Measurements from ENCODE around the gene KLF16.
"Not testable (repeated sequence)": the region's sequence is repeated elsewhere in the genome, so short reads cannot be mapped to it uniquely, and the experiment has no call there.

The KLF16 gene

DNA sequence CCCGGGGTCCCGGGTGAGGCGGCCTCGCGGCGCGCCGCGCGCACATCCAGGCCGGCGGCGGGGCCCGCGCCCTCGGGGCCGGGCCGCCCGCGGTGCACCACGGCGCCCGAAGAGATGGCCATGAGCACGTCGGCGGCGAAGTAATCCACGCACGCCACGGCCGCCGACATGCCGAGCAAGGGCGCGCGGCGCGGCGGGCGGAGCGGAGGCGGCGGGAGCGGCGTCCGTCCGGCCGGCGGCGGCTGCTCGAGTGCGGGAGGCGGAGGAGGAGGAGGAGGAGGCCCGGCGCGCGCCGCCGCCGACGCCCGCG lies at the start of gene KLF16:
Gene KLF16 (minus strand): TSS at position 252 of the 310 bp plus-strand sequence. CDS start 82 bp downstream, at position 170.
- DNase-seq (ENCODE audit: low read depth in 2 of 2) = no peak

DNA sequence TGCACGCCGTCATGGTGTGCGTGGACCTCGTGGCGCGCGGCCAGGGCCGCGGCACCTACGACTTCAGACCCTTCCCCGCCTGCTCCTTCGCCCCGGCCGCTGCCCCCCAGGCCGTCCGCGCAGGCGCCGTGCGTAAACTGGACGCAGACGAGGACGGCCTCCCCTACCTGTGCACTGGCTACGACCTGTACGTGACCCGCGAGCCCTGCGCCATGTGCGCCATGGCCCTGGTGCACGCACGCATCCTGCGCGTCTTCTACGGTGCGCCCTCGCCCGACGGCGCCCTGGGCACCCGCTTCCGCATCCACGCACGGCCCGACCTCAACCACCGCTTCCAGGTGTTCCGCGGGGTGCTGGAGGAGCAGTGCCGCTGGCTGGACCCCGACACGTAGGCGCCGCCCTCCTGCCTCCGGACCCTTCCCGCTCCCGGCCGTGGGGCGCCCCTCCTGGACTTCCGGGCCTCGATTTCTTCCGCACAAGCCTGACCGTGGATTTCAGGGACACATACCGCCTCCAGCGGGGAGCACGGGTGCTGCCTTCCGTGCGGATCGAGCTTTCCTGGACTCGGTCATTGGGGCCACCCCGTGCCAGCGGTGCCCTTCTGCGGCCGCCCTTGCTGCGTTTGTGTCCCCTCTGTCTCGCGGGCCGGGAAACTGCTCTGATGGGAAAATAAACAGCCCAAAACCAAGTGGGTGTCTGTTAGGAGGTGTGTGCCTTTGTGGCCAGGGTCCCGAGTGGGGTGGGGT lies 49.6 kb upstream of the KLF16 start:
- DNase-seq (ENCODE audit: low read depth in 2 of 2) = no peak

DNA sequence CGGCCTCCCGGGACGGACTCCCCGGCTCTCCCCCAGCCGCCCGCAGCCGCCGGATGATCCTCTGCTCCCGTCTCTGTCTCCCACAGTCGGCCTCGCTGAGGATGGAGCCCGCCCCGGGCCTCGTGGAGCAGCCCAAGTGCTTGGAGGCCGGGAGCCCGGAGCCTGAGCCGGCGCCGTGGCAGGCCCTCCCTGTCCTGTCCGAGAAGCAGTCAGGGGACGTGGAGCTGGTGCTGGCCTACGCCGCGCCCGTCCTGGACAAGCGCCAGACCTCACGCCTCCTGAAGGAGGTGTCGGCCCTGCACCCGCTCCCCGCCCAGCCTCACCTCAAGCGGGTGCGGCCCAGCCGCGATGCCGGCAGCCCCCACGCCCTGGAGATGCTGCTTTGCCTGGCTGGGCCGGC lies 48.6 kb upstream of the KLF16 start:
- no peak for DNase-seq (ENCODE audit: low read depth in 2 of 2)

DNA sequence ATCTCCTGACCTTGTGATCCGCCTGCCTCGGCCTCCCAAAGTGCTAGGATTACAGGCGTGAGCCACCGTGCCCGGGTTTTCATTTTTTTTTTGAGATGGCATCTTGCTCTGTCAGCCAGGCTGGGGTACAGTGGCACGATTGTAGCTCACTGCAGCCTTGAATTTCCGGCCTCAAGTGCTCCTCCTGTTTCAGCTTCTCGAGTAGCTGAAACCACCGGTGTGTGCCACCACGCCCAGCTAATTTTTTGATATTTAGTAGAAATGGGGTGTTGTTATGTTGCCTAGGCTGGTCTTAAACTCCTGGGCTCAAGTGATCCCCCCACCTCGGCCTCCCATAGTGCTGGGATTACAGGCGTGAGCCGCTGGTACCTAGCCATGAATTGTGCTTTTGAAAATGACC lies 47.7 kb upstream of the KLF16 start:
- DNase-seq (ENCODE audit: low read depth in 2 of 2) = no peak

DNA sequence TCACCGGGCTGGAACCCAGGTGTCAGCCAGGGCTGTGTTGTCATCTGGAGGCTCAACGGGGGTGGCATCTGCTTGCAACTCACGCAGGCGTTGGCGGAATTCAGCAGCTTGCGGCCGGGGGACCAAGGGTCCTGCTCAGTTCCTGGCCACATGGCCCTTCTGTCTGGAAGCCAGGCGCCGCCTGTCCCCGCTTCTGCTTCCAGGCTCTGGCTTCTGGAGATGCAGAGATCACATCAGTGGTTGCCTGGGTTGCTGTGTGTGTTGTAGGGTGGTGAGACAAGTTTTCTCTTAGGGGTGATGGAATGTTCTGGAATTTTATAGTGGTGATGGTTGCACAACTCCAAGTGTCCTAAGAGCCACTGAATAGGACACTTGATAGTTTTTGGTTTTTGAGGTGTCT lies 46.8 kb upstream of the KLF16 start:
- no peak for DNase-seq (ENCODE audit: low read depth in 2 of 2)

DNA sequence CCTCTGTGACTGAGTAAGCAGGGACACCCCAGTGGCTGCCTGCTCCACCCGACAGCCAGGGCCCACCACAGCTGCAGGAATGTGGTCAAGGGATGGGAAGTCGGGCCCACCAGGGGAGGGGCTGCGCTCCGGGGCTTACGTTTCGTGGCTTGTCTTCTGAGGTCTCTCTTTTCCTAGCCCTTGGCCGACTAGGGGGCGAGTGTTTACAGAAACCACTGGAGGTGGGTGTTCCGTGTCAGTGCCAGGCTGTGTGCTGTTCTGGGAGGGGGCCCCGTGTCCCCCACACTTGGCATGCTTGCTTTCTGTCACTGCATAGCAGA lies 46.3 kb upstream of the KLF16 start:
- no peak for DNase-seq (ENCODE audit: low read depth in 2 of 2)

DNA sequence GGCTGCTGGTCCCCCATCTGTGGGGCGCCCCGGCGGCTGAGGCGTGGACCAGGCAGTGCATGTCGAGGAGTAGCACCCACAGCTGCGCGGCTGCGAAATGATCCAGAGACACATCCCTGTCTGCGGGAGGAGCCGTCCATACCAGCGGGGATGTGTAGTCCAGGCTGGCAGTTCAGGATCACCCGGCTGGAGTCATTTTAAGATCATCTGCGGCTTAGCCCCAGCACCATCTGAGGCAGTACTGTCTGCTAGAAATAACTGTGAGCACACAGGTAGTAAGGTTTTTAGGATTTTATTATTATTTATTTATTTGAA lies 44.9 kb upstream of the KLF16 start:
- DNase-seq (ENCODE audit: low read depth in 2 of 2) = no peak

DNA sequence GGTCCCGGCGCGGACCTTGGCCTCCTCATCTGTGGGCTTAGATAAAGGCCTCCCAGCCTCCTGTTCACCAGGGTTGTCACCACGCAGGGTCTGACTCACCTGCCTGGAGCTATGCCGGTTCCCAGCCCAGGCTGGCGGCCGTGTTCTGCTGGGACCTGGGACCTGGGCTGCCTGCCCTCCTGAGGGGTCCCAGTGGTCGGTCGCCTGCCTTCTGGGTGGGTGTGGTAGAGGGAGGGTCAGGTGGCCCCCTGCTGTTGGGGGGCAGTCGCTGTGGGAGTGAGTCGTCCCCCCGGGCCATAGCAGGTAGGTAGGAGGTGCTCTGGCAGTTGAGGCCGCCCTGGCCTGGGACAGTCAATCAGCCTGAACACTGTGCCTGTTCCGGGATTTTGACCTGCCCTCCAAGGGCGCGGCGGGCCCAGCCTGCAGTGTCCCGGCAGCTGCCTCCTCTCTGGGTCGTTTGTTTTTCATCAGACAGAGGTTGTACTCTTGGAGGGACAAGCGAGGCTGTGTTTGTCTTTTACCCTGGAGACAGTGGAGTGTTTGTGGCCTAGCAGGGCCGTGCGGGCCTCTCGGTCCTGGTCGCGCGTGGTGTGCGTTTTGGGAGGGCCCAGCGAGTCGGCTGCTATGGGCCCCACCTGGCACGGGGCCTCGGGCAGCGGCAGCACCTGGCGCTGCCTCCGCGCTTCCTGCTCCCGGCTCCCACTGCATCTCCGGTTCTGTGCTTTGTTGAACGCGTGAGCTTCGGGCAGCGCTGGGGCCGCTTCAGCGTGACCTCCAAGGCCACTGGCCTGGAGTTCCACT lies 44.4 kb upstream of the KLF16 start:
- DNase-seq (ENCODE audit: low read depth in 2 of 2) = no peak

DNA sequence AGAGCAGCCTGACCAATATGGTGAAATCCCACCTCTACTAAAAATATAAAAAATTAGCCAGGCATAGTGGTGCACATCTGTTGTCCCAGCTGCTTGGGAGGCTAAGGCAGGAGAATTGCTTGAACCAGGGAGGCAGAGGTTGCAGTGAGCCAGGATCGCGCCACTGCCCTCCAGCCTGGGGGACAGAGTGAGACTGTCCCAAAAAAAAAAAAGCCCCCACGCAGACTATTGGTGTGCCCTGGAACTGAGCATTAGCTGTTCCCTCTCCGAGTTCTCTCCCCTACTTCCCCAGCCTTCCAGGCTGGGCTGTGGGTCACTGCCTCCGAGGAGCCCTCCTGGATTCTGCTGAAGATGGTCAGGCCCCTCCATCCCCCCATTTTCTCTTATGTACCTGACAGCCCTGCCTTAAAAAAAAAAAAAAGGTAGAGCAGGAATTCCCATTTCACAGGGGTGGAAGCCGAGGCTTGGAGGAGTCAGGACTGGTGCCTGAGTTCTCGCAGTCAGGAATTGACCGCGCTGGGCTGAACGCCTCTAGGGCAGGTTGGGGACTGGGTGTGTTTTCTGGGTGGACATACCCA lies 43.7 kb upstream of the KLF16 start:
- no peak for DNase-seq (ENCODE audit: low read depth in 2 of 2)

DNA sequence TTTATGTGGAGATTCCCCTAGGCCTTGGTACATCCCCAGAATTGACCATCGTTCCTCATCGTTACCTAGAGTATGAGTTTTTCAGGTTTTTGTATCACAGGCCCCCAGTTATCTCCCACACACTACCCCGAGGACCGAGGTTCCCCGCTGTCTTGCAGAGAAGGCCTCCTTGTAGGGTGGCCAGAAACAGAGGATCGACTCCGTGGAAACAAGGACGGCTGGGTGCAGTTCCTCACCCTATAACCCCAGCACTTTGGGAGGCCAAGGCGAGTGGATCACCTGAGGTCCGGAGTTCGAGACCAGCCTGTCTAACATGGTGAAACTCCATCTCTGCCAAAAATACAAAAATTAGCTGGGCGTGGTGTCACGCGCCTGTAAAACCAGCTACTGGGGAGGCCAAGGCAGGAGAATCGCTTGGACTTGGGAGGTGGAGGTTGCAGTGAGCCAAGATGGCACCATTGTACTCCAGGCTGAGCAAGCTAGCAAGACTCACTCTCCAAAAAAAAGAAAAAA lies 42.5 kb upstream of the KLF16 start:
- no peak for DNase-seq (ENCODE audit: low read depth in 2 of 2)

DNA sequence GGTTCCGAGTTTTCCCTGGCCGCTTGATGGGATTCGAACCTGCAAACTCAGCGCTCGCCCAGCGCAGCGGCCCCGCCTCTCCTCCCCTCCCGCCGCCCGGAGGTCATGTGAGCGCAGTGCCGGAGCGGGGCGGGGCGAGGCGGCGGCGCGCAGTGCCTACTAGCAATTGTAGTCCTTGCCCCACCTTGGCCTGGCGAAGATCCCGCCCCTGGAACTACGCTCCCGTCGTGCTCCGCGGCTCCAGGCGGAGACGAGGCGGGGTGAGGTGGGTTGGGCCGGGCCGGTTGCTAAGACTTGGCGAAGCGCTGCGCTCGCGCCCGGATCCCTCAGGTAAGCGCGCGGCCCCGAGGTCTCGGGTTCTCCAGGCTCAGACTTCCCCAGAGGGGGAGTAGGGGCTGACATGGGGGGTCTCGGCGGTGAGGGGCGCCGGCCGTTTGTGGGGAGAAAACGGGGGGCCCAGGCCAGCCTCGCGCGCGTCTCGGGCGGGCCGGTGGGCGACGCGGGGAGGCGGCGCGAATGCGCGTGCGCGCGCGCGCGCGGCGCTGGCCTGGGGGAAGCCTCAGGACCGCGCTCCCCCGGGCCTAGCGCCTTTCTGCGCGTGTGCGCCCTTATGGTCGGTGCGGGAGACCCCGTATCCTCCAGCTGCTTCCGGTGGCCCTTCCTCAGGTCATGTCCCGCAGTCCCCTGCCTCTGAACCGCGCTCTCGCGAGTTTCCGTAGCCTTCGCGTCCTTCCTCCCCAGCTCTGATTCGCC lies 41.9 kb upstream of the KLF16 start, which contains the start of the genes ADAT3 and SCAMP4:
Gene ADAT3 (plus strand): TSS at position 290 of the 753 bp plus-strand sequence. CDS start 6,649 bp downstream, outside the sequence.
Gene SCAMP4 (plus strand): TSS at position 290 of the 753 bp plus-strand sequence. CDS start 9,621 bp downstream, outside the sequence.
- peak; percentile 98 to 99 for DNase-seq (ENCODE audit: low read depth in 2 of 2)

DNA sequence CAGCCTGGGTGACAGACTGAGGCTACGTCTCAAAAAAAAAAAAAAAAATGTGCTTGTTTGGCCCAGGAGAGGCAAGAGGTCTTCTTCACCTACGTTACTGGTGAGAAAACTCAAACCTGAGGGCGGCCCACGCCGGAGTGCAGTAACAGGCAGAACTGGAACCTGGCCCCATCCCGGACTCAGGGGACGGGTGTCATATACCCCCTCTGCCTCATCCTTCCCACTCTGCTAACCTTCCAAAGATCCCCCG lies 41.4 kb upstream of the KLF16 start:
- DNase-seq (ENCODE audit: low read depth in 2 of 2) = no peak

DNA sequence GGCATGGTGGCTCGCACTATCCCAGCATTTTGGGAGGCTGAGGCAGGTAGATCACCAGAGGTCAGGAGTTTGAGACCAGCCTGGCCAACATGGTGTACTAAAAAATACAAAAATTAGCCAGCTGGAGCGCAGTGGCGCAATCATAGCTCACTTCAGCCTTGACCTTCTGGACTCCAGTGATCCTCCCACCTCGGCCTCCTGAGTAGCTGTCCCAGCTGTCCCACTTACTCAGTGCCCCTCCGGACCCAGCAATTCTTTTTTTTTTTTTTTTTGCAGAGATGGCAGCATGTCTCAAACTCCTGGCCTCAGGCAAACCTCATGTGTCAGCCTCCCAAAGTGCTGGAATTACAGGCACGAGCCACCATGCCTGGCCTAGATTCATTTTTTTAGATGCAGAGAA lies 39.5 kb upstream of the KLF16 start:
- no peak for DNase-seq (ENCODE audit: low read depth in 2 of 2)

DNA sequence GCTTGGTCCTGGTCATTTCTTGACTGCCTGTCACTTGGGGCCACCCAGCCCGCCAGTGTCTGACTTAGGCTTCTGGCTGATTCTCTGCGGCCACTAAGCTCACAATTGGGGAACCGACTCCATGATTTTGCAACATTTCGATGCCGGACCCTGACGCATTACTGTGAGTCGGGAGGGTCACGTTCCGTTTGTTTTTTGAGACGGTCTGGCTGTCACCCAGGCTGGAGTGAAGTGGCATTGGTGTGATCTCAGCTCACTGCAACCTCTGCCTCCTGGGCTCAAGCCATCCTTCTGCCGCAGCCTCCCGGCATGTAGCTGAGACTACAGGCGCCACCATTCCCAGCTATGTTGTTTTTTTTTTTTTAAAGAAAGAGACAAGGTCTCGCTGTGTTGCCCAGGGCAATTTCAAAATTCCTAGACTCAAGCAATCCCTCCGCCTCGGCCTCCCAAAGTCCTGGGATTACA lies 38.6 kb upstream of the KLF16 start:
- no peak for DNase-seq (ENCODE audit: low read depth in 2 of 2)

DNA sequence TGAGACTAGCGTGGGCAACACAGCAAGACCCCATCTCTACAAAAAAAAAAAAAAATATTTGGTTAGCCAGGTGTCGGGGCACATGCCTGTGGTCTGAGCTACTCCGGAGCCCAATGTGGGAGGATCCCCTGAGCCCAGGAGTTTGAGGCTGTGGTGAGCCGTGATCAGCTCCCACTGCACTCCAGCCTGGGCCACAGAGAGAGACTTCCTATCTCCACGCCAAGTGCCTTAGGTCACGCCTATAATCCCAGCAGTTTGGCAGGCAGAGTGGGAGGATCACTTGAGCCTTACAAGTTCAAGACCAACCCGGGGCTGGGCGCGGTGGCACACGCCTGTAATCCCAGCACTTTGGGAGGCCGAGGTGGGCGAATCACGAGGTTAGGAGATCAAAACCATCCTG lies 33.1 kb upstream of the KLF16 start:
- DNase-seq (ENCODE audit: low read depth in 2 of 2) = no peak

DNA sequence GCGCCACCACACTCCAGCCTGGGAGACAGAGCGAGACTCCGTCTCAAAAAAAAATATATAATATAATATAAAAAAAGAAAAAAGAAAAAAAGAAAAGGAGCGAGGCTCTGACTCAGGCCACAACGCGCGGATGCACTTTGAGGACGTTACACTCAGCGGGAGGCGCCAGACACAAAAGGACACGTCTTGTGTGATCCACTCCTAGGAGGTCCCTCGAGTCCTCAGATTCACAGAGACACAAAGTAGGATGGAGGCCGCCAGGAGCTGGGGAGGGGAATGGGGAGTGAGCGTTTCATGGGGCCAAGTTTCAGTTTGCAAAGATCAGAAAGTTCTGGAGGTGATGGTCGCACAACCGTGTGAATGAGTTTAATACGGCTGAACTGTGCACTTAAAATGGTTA lies 30.4 kb upstream of the KLF16 start:
- DNase-seq (ENCODE audit: low read depth in 2 of 2) = no peak

DNA sequence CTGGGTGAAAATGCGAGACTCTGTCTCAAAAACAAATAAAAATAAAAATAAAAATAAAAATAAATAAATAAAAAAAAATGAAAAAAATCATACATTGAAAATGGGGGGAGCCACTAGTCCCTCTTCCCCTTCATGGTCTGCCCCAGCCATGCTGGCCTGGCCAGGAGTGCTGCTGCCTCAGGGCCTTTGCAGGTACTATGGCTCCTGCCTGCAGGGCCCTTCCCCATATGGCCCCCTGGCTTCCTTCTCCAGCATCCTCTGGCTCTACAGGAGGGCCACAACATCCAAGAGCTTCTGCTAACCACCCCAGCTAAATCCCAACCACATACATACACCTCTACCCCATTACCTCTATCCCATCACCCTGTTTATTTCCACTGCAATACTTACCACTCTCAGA lies 26.5 kb upstream of the KLF16 start:
- DNase-seq (ENCODE audit: low read depth in 2 of 2) = no peak

DNA sequence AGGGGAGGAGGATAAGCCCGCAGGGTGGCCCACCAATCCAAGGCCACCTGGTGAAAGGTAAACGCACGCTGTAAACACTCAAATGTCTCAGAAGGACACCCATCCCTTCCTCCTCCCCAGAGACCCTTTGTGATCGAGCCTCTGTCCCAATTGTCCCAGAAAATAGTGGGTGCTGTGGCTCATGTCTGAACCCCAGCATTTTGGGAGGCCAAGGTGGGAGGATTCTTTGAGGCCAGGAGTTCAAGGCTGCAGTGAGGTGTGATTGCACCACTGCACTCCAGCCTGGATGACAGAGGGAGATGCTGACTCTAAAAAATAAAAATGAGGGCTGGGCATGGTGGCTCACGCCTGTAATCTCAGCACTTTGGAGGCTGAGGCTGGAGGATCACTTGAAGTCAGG lies 25.0 kb upstream of the KLF16 start:
- no peak for DNase-seq (ENCODE audit: low read depth in 2 of 2)

DNA sequence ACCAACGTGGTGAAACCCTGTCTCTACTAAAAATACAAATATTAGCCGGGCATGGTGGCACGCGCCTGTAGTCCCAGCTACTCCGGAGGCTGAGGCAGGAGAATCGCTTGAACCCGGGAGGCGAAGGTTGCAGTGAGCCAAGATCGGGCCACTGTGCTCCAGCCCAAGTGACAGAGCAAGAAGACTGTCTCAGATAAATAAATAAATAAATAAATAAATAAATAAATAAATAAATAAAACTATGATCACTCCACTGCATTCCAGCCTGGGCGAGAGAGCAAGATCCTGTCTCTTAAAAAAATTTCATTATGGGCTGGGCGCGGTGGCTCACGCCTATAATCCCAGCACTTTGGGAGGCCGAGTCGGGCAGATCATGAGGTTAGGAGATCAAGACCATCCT lies 23.0 kb upstream of the KLF16 start:
- DNase-seq (ENCODE audit: low read depth in 2 of 2) = not testable (repeated sequence)

DNA sequence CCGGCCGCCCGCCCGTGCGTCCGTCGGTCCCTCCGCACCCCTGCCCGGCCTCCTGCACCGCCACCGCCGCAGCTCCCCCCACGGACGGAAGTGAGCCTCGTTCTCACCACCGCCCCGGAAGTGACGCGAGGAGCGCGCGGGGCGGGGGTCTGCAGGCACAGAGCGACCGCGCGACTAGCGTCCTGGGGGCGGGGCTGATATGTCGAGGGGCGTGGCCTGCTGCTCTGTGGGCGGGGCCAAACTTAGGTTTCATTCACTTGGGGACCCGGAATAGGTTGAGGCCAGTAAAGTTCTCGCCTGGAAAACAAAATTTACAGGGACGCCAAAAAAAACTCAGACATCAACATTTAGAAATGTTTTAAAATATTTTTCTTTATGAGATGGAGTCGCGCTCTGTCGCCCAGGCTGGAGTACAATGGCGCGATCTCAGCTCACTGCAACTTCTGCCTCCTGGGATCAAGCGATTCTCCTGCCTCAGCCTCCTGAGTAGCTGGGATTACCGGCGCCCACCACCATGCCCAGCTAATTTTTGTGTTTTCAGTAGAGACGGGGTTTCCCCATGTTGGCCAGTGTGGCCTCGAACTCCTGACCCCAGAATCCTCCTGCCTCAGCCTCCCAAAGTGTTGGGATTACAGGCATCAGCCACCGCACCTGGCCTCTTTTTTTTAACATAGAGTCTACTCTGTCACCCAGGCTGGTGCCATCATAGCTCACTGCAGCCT lies 22.2 kb upstream of the KLF16 start, which contains the start of gene ABHD17A:
Gene ABHD17A (minus strand): TSS at position 99 of the 722 bp plus-strand sequence. CDS start 3,930 bp downstream, outside the sequence.
- peak; percentile 92 to 96 for DNase-seq (ENCODE audit: low read depth in 2 of 2)

DNA sequence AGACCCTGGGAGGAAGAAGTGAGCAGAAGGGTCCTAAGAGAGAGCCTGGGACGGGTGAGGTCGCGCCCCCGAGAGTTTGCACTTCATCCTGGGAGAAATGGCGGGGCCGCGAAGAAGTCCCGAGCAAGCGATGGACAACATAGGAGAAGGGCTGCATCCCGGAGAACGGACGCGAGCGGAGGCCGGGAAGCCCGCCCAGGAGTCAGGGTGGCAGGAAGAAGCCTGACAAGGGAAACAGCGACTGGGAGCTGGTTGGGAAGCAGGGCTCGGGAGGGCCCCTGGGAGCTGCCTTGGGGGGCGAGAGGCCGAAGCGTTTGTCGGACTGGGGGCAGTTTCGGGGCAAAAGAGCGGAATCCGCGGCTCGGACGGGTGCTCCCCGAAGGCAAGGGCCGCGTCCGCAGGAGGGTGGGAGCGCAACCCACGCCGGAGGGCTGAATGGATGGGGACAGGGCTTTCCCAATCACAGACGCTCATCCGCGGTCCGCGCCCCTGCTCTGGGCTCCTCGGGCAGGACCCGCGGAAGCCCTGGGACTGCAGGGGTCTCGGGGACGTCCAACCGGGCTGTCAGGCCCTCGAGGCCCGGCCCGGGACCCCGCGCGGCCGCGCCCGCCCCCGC lies 21.4 kb upstream of the KLF16 start:
- no peak for DNase-seq (ENCODE audit: low read depth in 2 of 2)

Data from stimulated activated CD8-positive, alpha-beta memory T cell treated with anti-CD3 and anti-CD28 coated beads, Interleukin-2, amount 100 ng/mL, for 48 hours (primary cell).